Muscle of leg (tissue), 11 donors: ENCODE results near the gene GUCY2F. TPM values are rescaled to one million over a fixed set of nuclear protein-coding genes. Genes with fewer than 3 reads are reported as not detected.

Experiments used
- DNase-seq: peaks from one replicate; pipeline ENCODE4 v3.0.0; 2013
- H3K27ac ChIP-seq: one replicate; pipeline ENCODE4 v1.5.1; 2013; ENCODE audit warnings: mild to moderate bottlenecking, low read length, control low read depth
- H3K27me3 ChIP-seq: one replicate; pipeline ENCODE4 v1.6.1; 2013; ENCODE audit warnings: low read length; ENCODE audit not compliant: control insufficient read depth, insufficient read depth
- H3K36me3 ChIP-seq: one replicate; pipeline ENCODE4 v1.6.1; 2013; ENCODE audit warnings: low read length; ENCODE audit not compliant: control insufficient read depth, insufficient read depth
- H3K4me1 ChIP-seq: one replicate; pipeline ENCODE4 v1.6.1; 2013; ENCODE audit warnings: low read length; ENCODE audit not compliant: control insufficient read depth, insufficient read depth
- H3K4me3 ChIP-seq: one replicate; pipeline ENCODE4 v1.5.1; 2013; ENCODE audit warnings: low read length, control low read depth
- H3K9me3 ChIP-seq: replicated peaks from 2 replicates; pipeline ENCODE4 v1.6.1; 2013; ENCODE audit warnings: low read depth, low read length; ENCODE audit not compliant: control insufficient read depth
- WGBS: methylation state at CpG from one replicate; pipeline ENCODE4 v1.1.5; 2013; ENCODE audit warnings: missing lambda C conversion rate; ENCODE audit not compliant: insufficient coverage; 5-methylcytosine and 5-hydroxymethylcytosine counted together
- polyA plus RNA-seq, 8 donors: library from polyadenylated mRNA; unstranded; fragments of 120-200 nt; gene quantifications; one replicate each; pipeline versions ENCODE4 v1.2.1 to v1.2.3, GENCODE V29; 2013; ENCODE audit warnings: inconsistent platforms in 1 of 8, low replicate concordance in 1 of 8; ENCODE audit not compliant: insufficient read length in 8 of 8, insufficient read depth in 1 of 8
- total RNA-seq: library from RNA; stranded (reverse); fragments of 120-200 nt; gene quantifications from one replicate; pipeline ENCODE4 v1.2.4, GENCODE V29; 2013

GUCY2F gene
- total and polyA plus RNA-seq, 9 donors: not detected

- Histone ChIP-seq H3K36me3 (no peaks in the 10 kb centered on the region), H3K27me3 (peaks cover 8% of the 10 kb centered on the region), H3K9me3 (no peaks in the 10 kb centered on the region), H3K4me3 (no peak overlapping the region), H3K27ac (no peak overlapping the region), H3K4me1 (no peaks in the 10 kb centered on the region)
- WGBS: 17% methylated on average over 1 of the region's 3 CpGs
- peak; percentile 76 for DNase-seq
These were observed 134.3 kb downstream of the GUCY2F start for GRCh38 chrX:109347632-109348031.

- no CpG with 5 or more reads among the region's 1 CpG for WGBS
- Histone ChIP-seq H3K4me3 (no peak overlapping the region), H3K27me3 (peaks cover 4% of the 10 kb centered on the region), H3K9me3 (no peaks in the 10 kb centered on the region), H3K4me1 (no peaks in the 10 kb centered on the region), H3K27ac (no peak overlapping the region), H3K36me3 (no peaks in the 10 kb centered on the region)
- DNase-seq: no peak
These were observed 135.4 kb downstream of the GUCY2F start for GRCh38 chrX:109346491-109346890.

GRCh38 chrX:109345856-109346255 lies 136.0 kb downstream of the GUCY2F start:
- no peak overlapping the region for H3K4me3 ChIP-seq
- H3K9me3 ChIP-seq: no peaks in the 10 kb centered on the region
- peaks cover 4% of the 10 kb centered on the region for H3K27me3 ChIP-seq
- H3K27ac ChIP-seq: no peak overlapping the region
- H3K4me1 ChIP-seq: no peaks in the 10 kb centered on the region
- no peaks in the 10 kb centered on the region for H3K36me3 ChIP-seq
- peak; percentile 67 for DNase-seq

GRCh38 chrX:109344678-109345077 lies 137.2 kb downstream of the GUCY2F start:
- Histone ChIP-seq H3K4me1 (no peaks in the 10 kb centered on the region), H3K27me3 (peaks cover 4% of the 10 kb centered on the region), H3K9me3 (no peaks in the 10 kb centered on the region), H3K36me3 (no peaks in the 10 kb centered on the region), H3K4me3 (no peak overlapping the region), H3K27ac (no peak overlapping the region)
- DNase-seq: no peak
- WGBS: 22% methylated on average over 1 of the region's 3 CpGs

GRCh38 chrX:109344101-109344500 lies 137.8 kb downstream of the GUCY2F start:
- Histone ChIP-seq H3K36me3 (no peaks in the 10 kb centered on the region), H3K9me3 (no peaks in the 10 kb centered on the region), H3K4me1 (no peaks in the 10 kb centered on the region), H3K27ac (no peak overlapping the region), H3K27me3 (peaks cover 6% of the 10 kb centered on the region), H3K4me3 (no peak overlapping the region)
- no peak for DNase-seq
- WGBS: no CpG with 5 or more reads among the region's 1 CpG

- Histone ChIP-seq H3K4me1 (no peaks in the 10 kb centered on the region), H3K27ac (no peak overlapping the region), H3K27me3 (peaks cover 11% of the 10 kb centered on the region), H3K9me3 (no peaks in the 10 kb centered on the region), H3K4me3 (no peak overlapping the region), H3K36me3 (no peaks in the 10 kb centered on the region)
- 56% methylated on average over 2 of the region's 2 CpGs for WGBS
- no peak for DNase-seq
These were observed 138.2 kb downstream of the GUCY2F start for GRCh38 chrX:109343671-109344070.

GRCh38 chrX:109336141-109336540 lies 145.7 kb downstream of the GUCY2F start:
- no CpG with 5 or more reads among the region's 1 CpG for WGBS
- H3K27ac ChIP-seq: no peak overlapping the region
- no peaks in the 10 kb centered on the region for H3K4me1 ChIP-seq
- H3K27me3 ChIP-seq: peaks cover 7% of the 10 kb centered on the region
- H3K4me3 ChIP-seq: no peak overlapping the region
- peaks cover 11% of the 10 kb centered on the region for H3K9me3 ChIP-seq
- H3K36me3 ChIP-seq: no peaks in the 10 kb centered on the region
- no peak for DNase-seq

- H3K36me3 ChIP-seq: no peaks in the 10 kb centered on the region
- H3K9me3 ChIP-seq: no peaks in the 10 kb centered on the region
- H3K27me3 ChIP-seq: no peaks in the 10 kb centered on the region
- H3K4me3 ChIP-seq: no peak overlapping the region
- no peaks in the 10 kb centered on the region for H3K4me1 ChIP-seq
- DNase-seq: no peak
- H3K27ac ChIP-seq: no peak overlapping the region
- no CpG with 5 or more reads among the region's 1 CpG for WGBS
These were observed 154.6 kb downstream of the GUCY2F start for GRCh38 chrX:109327251-109327650.

Other genes with a start within 250 kb of the GUCY2F start
- 6.5 TPM for gene NXT2, start 54.8 kb upstream of the GUCY2F start, total RNA-seq
- 10 to 100 TPM in 1 of 8 donors, 1 to 10 TPM in 7; 6.1 to 10.4 (median 7.5) TPM for gene NXT2, start 54.8 kb upstream of the GUCY2F start, polyA plus RNA-seq
- 27.6 TPM for gene KCNE5, start 143.1 kb upstream of the GUCY2F start, total RNA-seq
- 10 to 100 TPM; 44.4 to 99.5 (median 85.5) TPM for gene KCNE5, start 143.1 kb upstream of the GUCY2F start, polyA plus RNA-seq